GM21515 (cell line): Measurements from ENCODE around the gene RSRC1.
A peak's percentile ranks its signal among the peaks of the same experiment; 100 is the strongest.
"Not testable (repeated sequence)": the region's sequence is repeated elsewhere in the genome, so short reads cannot be mapped to it uniquely, and the experiment has no call there.

Experiments used
- ATAC-seq: cut with Tn5 transposase; IDR thresholded peaks from one replicate; pipeline ENCODE4 v1.9.1; 2021; ENCODE audit not compliant: unreplicated experiment

RSRC1 gene

DNA sequence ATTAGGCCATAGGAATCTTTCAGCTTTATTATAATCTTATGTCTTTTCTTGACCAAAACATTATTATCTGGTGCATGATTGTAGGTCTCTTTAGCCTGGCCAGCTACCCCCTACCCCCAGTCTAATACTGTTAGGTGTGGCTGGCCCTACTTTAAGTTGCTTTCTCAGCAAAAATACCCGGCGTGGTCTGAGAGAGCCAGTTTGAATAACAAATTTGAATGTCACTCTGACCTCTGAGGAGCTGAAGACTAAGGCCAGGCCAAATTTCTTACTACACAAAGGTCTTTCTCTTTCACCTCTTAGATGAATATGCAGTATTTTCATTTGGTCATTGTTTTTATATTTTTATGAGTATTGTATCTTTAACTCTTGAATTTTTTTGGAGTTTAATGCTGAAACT is 272.6 kb downstream of the RSRC1 start:
- ATAC-seq = no peak

DNA sequence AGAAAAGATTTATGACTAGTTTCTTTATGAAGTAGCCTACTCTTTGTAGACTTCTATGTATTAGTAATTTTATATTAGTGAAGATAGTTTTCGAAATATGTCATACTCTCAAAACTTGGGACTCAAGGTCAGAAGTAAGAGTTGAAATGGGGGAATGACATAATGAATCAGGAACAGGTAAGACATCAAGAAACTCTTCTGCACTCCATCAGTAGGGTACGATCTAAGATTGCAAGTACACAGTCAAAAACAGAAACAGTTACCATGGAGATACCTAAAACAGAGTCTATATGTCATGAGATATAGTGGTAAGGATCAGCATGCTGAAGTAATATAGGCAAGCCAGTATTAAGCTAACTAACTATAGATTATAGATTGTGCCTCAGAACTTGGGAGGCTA is 274.1 kb downstream of the RSRC1 start:
- no peak for ATAC-seq

DNA sequence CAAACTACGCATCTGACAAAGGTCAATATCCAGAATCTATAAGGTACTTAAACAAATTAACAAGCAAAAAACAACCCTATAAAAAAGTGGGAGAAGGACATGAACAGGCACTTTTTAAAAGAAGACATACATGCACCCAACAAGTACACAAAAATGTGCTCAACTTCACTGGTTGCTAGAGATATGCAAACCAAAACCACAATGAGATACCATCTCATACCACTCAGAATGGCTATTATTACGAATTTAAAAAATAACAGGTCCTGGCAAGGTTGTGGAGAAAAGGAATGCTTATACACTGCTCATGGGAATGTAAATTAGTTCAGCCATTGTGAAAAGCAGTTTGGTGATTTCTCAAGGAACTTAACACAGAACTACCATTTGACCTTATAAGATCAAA is 285.5 kb downstream of the RSRC1 start:
- no peak for ATAC-seq

DNA sequence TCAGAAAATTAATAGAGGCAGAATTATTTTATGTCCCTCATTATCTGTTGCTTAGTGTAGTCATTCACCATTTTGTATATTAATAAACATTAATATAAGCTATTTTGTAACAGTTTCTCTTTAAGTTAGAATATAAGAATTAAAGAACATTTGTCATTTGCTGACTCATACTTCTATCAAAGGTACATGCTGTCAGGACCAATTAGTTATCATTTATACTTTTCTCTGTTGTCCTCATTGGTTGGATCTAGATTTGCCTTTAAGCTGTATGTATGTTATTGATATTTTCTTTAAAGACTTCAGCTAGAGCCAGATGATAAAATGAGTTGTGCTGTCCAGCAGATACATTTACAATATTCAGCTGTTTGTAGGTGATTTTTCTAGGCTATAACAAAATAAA is 292.7 kb downstream of the RSRC1 start:
- no peak for ATAC-seq

DNA sequence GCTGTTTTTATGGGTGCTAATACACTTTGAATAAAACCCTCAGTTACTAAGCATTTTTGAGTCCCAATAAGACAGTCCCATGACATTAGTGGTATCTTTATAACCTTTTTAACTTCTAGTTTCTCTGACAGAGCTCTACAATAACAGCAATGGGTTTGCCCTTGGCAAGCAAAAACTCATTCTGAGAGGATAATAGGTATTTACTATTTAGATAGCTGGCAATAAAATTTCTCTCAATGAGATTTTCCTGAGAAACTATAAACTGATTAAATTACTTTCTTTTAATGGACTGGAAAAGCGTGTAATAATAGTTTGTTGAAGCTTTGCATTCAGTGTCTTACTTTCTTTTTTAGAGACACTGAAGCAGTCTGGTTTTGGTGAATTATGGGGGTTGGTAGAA is 293.1 kb downstream of the RSRC1 start:
- ATAC-seq = no peak

DNA sequence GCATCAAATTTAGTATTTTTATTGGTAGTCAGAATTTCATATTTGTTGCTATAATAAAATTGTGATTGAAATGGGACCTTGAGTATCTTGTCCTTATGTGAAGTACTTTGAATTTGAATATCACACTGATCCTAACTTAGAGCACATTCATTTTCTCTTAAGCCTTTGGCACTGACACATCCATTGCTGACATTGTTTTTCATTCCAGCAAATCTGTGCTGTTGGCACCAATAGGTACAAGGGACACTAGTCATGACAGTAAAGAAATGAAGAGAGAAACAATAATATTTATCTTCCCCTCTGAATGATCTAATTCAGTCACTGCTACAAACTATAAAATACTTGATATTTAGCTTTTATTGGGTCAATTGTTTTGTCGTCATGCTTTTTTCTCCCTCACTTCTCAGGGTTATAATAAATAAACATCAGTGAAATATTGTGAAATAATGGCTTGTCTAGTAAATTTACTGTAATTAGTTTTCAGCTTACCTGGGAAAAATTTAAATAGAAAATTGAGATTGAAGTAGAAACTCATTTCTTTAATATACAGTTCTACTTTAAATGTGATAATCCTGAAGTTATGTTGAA is 294.3 kb downstream of the RSRC1 start:
- no peak for ATAC-seq

DNA sequence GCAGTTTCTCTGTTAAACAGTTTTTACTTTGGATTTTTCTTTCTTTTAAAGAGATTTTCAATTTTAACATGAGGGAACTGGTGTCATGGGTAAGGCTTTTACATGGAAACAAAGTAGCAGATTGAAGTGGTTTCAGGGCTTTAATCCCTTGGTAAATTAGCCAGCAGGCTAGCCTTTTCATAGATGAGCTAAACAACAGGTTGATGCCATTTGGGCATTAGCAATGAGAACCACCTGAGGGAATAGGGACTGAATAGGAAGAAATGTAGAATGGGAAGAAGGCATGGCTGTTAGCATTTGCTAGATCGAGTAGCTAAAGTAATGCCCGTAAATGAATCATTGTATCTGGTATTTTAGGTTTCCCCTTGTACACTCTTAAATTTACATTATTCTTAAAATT is 295.6 kb downstream of the RSRC1 start:
- ATAC-seq = no peak

DNA sequence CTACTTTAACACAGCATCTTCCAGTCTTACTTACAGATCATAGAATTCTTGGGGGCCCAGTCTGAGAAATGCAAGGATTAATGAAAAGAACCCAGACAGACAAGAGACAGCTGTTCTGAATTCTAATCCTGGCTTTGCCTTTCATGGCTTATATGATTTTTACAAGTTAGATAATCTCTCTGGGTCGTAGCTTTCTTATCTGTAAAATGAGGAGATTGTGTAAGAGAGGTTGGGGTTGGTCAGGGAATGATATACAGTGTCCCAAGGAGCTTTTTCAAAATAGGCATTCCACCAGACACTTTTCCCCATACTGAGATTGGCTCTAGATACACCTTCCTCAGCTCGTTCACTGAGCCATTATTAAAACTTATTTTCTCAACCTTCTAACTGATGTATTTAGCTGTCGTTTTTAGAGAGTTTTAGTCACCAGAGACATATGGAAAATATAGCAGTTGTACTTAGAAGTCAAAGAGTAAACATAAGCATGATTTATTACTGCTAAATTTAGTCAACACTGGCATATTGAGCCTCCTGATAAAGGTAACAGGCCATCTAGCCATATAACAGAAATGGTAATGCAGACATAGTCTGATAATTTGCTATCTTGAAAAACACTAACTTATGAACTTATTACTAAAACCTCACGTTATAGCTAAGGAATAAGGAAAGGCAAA is 298.1 kb downstream of the RSRC1 start:
- no peak for ATAC-seq

DNA sequence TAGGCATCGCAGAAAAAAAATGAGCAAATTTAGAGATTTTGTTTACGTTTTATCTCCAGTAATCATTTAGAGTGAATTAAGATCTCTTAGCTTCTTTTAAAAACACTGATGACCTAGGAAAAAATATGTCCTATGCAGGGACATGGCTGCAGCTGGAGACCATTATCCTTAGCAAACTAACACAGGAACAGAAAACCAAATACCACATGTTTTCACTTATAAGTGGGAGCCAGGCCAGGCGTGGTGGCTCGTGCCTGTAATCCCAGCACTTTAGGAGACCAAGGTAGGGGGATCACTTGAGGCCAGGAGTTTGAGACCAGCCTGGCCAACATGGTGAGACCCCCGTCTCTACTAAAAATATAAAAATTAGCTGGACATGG is 298.6 kb downstream of the RSRC1 start:
- ATAC-seq = not testable (repeated sequence)

DNA sequence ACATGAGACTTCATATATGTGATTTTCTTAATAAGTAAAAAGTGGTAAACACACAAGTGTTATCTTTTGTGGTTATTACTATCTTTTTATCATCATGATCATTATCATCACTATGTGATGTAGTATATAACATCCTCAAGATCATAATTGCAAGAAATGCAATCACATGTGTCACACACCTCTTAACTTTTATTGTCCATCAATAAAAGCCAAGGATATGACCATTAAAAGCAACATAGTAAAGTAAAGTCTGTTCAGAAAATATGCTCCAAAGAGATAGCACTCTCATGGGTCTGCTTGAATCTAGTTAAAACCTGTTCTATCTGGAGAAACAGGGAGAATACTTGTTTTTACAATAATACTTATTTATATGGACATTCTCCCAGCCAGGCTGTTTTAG is 308.1 kb downstream of the RSRC1 start:
- no peak for ATAC-seq

DNA sequence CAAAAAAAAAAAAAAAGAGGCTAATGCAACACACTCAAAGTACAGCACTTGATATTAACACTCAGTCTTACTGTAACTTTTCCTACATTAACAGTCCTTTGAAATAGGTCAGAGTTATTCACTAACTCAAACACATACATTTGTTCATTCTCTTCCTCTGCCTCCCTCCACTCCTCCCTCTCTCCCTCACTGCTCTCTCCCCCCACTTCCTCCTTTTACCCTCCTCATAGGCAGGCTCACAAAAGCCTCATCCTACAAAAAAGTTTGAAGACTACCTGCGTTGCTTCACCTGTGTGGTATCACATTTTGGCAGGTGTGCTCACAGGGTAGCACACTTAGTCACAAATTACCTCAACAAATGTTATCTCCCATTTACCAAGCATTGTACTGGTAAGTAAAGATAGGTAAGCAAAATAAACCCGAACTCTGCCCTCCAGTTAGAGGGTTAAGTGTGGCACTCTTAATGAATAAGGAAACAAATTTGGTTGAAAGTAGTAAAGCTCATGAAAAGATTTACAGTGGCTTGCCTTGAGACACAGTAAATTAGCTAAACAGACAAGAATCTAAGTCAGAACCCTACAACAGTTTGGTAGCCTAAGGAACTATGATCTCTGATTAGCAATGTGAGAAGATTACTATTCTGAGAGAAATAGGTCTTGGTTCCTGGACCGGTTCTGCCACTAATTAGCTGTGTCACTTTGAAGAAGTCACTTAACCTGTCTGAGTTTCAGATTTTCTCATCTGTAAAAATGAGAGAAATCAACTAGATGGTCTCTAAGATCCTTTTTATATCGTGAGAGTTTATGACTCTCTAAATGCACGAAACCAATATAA is 310.1 kb downstream of the RSRC1 start:
- no peak for ATAC-seq

DNA sequence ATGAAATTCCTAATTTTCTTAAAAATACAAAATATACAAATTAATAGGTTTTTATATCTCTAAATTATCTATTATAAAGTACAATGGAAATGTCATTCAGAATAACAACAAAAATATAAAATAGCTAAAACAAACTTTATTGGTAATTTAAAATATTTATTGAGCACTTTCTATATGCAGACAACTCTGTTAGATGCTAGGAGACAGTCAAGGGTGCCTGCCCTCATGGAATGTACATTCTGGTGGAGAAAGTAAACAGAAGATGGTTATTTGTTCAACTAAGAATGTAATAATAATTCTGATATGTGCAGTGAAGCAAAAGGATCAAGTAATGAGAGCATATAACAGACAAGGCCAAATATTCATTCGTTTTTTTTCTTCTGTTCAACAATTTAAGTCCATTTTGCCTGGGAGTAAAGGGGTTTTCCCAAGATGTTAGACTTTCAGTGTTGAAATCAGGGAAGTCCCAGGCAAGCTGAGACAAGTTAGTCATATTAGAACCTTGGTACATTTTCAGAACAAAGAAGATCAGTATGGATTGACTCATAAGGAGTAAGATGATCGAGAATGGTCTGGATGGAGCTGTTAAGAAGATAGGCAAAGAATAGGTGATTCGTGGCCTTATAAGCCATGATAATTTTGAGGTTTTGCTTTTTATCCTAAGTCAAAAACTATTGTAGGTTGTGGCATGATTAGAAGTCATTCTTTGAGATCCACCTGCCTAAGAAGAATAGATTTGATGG is 310.9 kb downstream of the RSRC1 start:
- ATAC-seq = peak; percentile 92

DNA sequence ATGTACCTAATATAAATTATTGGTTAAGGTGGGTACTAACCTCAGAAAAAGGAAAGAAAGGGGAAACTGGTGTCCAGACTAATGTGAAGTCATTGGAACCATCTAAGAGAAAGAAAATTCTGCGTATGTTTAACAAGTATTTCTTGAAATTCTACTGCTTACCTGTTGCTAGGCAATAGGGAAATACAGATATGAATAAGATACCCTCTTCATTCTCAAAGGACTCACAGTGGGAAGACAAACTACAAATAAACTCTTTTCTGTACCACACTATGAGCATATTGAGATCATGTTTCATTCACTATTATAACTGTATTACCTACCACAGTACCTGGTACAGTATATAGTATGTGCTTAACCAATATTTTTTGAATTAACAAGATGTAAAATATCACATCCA is 320.6 kb downstream of the RSRC1 start:
- ATAC-seq = no peak

DNA sequence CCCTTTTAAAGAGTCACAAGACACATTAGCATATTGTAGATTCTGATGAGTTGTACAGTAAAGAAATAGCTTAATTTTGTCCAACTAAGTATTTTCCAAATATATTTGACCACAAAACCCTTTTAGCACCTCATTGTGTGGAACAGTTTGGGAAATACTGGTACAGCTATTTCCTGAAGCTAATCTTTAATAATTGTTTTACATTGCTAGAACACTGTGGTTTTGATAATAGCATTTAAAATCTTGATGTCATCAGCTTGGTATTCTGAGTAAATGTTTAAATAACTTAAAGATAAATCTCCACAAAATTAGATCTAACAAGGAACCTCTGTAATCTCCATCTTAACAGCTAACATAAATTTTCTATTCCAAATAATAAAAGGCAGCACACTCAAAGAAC is 321.1 kb downstream of the RSRC1 start:
- ATAC-seq = no peak

DNA sequence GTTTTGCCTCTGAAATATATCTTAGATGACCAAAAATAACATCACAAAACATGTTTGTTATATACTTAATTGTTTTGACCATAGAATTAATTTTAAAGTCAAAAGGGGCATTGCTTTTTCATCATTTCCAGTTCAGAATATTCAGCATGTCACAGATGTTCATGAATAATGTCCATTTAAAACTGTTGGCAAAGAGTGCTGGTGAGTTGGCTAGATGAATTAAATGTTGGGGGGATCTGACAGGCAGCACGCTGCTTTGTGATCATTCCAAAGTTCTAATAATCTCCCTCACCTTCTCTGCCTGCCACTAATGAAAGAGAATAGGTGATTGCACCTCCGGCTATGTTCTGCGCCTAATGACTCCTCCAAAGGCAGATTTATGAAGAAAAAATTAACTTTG is 321.9 kb downstream of the RSRC1 start:
- no peak for ATAC-seq

DNA sequence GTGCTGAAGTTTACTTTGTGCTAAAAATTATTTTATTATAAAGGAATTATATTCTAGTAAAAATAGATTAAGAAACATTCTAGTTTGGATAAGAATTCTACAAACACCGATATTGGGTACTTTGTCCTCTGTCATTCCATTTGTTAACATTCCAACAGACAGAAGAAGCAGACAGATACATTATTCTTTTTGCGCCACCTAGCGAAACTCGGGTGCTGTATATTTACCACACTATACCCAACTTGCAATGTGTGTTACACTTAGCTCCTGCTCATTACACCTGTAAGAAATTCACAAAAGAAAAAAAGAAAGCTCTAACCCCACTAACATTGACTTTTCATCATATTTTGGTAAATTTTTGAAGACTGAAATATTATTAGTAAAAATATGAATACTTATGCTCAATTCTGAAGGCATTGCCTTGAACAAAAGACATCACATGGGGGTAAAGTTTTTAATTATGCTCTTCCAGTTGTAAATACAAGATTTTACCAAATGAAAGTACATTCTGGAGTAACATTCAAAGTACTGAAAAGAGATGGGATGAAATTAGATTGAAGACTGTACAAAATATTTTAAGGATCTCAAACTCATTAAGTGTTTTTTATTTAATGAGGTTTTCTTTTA is 324.6 kb downstream of the RSRC1 start:
- peak; percentile 97 for ATAC-seq

DNA sequence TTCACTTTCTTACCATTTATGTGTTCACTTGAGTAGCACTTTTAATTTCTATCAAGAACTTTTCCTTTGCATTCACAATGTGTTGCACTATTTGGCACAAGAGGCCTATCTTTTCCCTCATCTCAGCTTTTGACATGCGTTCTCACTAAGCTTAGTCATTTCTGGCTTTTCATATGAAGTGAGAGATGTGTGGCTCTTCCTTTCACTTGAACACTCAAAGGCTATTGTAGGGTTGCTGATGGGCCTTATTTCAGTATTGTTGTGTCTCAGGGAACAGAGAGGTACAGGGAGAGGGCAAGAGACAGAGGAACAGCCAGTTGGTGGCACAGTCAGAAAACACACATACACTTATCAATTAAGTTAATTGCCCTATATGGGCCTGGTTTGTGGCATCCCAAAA is 333.7 kb downstream of the RSRC1 start:
- ATAC-seq = peak; percentile 96

DNA sequence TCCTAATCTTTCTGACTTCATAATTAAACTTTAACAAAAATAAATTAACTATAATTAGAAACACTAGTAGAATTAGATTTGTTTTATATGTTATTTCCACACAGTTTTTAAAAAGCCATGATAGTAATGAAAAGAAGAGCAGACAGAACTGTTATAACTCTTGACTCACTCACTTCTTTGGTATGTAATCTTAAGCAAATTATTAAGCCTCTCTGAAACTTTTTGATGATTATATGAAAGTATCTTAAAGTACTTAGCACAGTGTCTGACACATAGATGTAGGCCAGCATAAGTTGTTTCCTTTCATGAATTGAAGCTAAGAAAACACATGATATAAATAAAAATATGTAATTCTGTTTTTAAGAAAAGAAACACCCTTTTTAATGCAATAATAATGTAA is 337.5 kb downstream of the RSRC1 start:
- no peak for ATAC-seq

DNA sequence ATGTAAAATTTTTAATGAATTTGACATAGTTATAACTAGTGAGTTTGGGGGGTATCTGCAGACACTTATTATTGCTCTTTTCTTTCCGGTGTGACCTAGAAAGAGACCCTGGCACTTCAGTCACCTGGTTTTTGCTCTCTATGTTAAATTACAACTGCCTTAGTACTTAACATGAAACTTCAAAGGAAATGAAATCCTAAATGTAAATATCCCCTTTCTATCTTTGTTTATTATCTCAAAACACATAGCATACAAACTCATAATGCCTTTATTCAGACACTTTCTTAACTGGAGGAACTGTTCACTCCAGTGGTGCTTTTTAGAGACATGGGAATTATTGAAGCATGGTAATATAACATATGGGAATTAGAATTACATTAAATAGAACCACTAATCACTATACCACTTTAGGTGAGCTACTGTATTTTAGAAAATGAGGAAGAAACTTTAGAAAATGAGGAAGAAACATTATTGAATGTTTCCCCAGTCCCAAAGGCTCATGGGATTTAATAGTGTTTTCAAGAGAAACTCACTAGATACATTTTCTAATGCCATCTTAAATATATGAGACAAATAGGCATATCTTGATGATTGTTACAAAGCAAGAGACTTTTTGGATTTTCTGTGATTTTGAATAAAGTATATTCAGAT is 341.6 kb downstream of the RSRC1 start:
- no peak for ATAC-seq

DNA sequence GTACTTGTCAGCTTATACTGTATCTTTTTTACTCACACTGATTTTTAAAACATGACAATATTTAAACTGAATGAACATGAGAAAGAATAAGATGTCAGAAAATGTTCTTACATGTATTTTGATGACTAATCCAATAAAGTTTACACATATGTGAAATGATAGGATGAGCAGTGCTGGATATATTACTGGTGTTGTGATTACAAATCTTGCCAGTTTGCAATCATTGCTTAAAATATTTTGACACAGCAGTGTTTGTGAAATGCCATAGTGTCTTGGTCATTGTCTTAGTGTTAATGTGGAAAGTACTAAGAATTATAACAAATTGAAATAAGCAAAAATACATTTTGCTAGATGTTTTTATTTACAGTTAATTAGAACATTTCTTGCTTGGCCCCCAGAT is 342.4 kb downstream of the RSRC1 start:
- no peak for ATAC-seq

DNA sequence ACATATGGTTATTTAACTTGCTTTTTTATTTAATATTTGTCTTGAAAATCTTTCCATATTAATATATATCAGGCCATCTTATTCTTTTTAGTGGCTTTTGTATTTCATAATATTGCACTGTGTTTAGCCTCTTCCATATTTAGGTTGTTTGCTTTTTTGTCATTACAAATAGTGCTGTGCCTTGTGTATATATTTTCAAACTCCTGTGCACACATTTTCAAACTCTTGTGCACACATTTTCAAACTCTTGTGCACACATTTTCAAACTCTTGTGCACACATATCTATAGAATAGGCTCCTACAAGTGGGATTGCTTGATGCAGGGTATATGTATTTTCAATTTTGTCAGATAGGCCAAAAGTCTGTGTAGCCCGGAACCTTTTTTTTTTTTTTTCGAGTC is 343.1 kb downstream of the RSRC1 start:
- ATAC-seq = no peak
